T-helper 17 cell (primary cell): ENCODE data around the gene PSME2. TPM values are rescaled to one million over a fixed set of nuclear protein-coding genes. Genes with fewer than 3 reads are reported as not detected.
A peak's percentile ranks its signal among the peaks of the same experiment; 100 is the strongest.
"Not testable (repeated sequence)": the region's sequence is repeated elsewhere in the genome, so short reads cannot be mapped to it uniquely, and the experiment has no call there.

Source experiments
- ATAC-seq: fragments of 150-1000 bp; cut with Tn5 transposase; 2 replicates; pipeline ENCODE4 v1.10.0; 2021; ENCODE audit warnings: mild to moderate bottlenecking, moderate library complexity
- DNase-seq, 3 donors: peaks; one replicate each; pipeline versions ENCODE4 v3.0.0 to v3.0.0-alpha.2; 2020 to 2021
- H3K9me3 ChIP-seq: one replicate; pipeline ENCODE4 v1.7.0; 2013; ENCODE audit warnings: low read length, mild to moderate bottlenecking; ENCODE audit not compliant: control insufficient read depth, poor library complexity, severe bottlenecking
- H3K27ac Mint-ChIP-seq: one replicate; pipeline ENCODE4 v1.8.0; 2022; ENCODE audit warnings: mild to moderate bottlenecking, moderate library complexity, mixed read lengths
- H3K27me3 Mint-ChIP-seq: one replicate; pipeline ENCODE4 v1.8.0; 2022; ENCODE audit warnings: mixed read lengths
- H3K36me3 Mint-ChIP-seq: one replicate; pipeline ENCODE4 v1.8.0; 2022; ENCODE audit warnings: low read depth, mixed read lengths
- H3K4me1 Mint-ChIP-seq: one replicate; pipeline ENCODE4 v1.8.0; 2022; ENCODE audit warnings: mild to moderate bottlenecking, mixed read lengths
- H3K4me3 Mint-ChIP-seq: one replicate; pipeline ENCODE4 v1.8.0; 2022; ENCODE audit warnings: mild to moderate bottlenecking, moderate library complexity, mixed read lengths
- total RNA-seq, 4 donors: library from RNA in 2 of 4; stranded (reverse) in 2 of 4; gene quantifications; one replicate each; pipeline ENCODE4 v1.2.3 and lab custom pipeline; 2022 to 2026

PSME2 gene
- total RNA-seq, 2 donors from 2014 or later, result 134 to 141 TPM

- H3K4me3 Mint-ChIP-seq, result peak overlapping the region; percentile 99
- peaks cover 3% of the 10 kb centered on the region for H3K36me3 Mint-ChIP-seq
- H3K4me1 Mint-ChIP-seq, result peaks cover 28% of the 10 kb centered on the region
- H3K27ac Mint-ChIP-seq, result peak overlapping the region; percentile 99
- no peak for DNase-seq
- ATAC-seq, result no peak
- H3K27me3 Mint-ChIP-seq, result no peaks in the 10 kb centered on the region
- H3K9me3 ChIP-seq, result no peaks in the 10 kb centered on the region
Measured at GRCh38 chr14:24115422-24116127, 30.8 kb downstream of the PSME2 start.

- Mint-ChIP-seq H3K27me3 (no peaks in the 10 kb centered on the region), H3K4me3 (peak within 1 kb of the TSS; percentile 99), H3K4me1 (peaks cover 28% of the 10 kb centered on the region), H3K27ac (peak within 1 kb of the TSS; percentile 99), H3K36me3 (peaks cover 3% of the 10 kb centered on the region)
- H3K9me3 ChIP-seq, result no peaks in the 10 kb centered on the region
- ATAC-seq (peak; percentile 87), DNase-seq (peak; percentile 96 to 98 (median 96))
Measured at GRCh38 chr14:24114532-24115421, 31.6 kb downstream of the PSME2 start, which contains the start of the genes DCAF11 and NRL. TSS of gene DCAF11 (plus strand) at chr14:24114777. CDS start at chr14:24115595, 818 bp downstream. TSS of gene NRL (minus strand) at chr14:24114949. CDS start at chr14:24082848, 32,101 bp downstream.

- DNase-seq (peak; percentile 54 to 68 (median 55)), ATAC-seq (peak; percentile 36)
- Mint-ChIP-seq H3K4me3 (peak overlapping the region; percentile 99), H3K4me1 (peaks cover 29% of the 10 kb centered on the region), H3K27ac (peak overlapping the region; percentile 99), H3K36me3 (peaks cover 3% of the 10 kb centered on the region), H3K27me3 (no peaks in the 10 kb centered on the region)
- no peaks in the 10 kb centered on the region for H3K9me3 ChIP-seq
Measured at GRCh38 chr14:24113801-24114531, 32.4 kb downstream of the PSME2 start.

GRCh38 chr14:24113379-24113800, 33.0 kb downstream of the PSME2 start:
- ATAC-seq (no peak), DNase-seq (no peak)
- Mint-ChIP-seq H3K27me3 (no peaks in the 10 kb centered on the region), H3K4me1 (peaks cover 31% of the 10 kb centered on the region), H3K36me3 (no peaks in the 10 kb centered on the region), H3K27ac (peak overlapping the region; percentile 99), H3K4me3 (peak overlapping the region; percentile 99)
- no peaks in the 10 kb centered on the region for H3K9me3 ChIP-seq

- Mint-ChIP-seq H3K36me3 (no peaks in the 10 kb centered on the region), H3K4me1 (peaks cover 13% of the 10 kb centered on the region), H3K4me3 (no peak overlapping the region), H3K27ac (peak overlapping the region; percentile 29), H3K27me3 (no peaks in the 10 kb centered on the region)
- ATAC-seq (no peak), DNase-seq (no peak)
- H3K9me3 ChIP-seq, result no peaks in the 10 kb centered on the region
Measured at GRCh38 chr14:24110523-24110922, 35.9 kb downstream of the PSME2 start.

GRCh38 chr14:24110060-24110459, 36.4 kb downstream of the PSME2 start:
- no peaks in the 10 kb centered on the region for H3K27me3 Mint-ChIP-seq
- peak overlapping the region; percentile 29 for H3K27ac Mint-ChIP-seq
- H3K36me3 Mint-ChIP-seq, result no peaks in the 10 kb centered on the region
- no peak overlapping the region for H3K4me3 Mint-ChIP-seq
- no peak for ATAC-seq
- no peak for DNase-seq
- H3K4me1 Mint-ChIP-seq, result peaks cover 8% of the 10 kb centered on the region
- no peaks in the 10 kb centered on the region for H3K9me3 ChIP-seq

GRCh38 chr14:24108336-24108874, 38.0 kb downstream of the PSME2 start:
- Mint-ChIP-seq H3K4me1 (peaks cover 5% of the 10 kb centered on the region), H3K27me3 (no peaks in the 10 kb centered on the region), H3K27ac (peak overlapping the region; percentile 90), H3K4me3 (no peak overlapping the region), H3K36me3 (no peaks in the 10 kb centered on the region)
- H3K9me3 ChIP-seq, result no peaks in the 10 kb centered on the region
- DNase-seq (no peak), ATAC-seq (no peak)

- Mint-ChIP-seq H3K4me1 (peaks cover 5% of the 10 kb centered on the region), H3K27ac (no peak overlapping the region), H3K27me3 (no peaks in the 10 kb centered on the region), H3K36me3 (no peaks in the 10 kb centered on the region), H3K4me3 (no peak overlapping the region)
- no peaks in the 10 kb centered on the region for H3K9me3 ChIP-seq
- DNase-seq (no peak), ATAC-seq (no peak)
Measured at GRCh38 chr14:24106672-24107271, 39.6 kb downstream of the PSME2 start.

GRCh38 chr14:24105609-24106239, 40.7 kb downstream of the PSME2 start:
- not testable (repeated sequence) for DNase-seq, H3K27me3 Mint-ChIP-seq, ATAC-seq, H3K36me3 Mint-ChIP-seq, H3K9me3 ChIP-seq, H3K4me1 Mint-ChIP-seq, H3K4me3 Mint-ChIP-seq
- peak overlapping the region; percentile 34 for H3K27ac Mint-ChIP-seq

GRCh38 chr14:24103451-24103850, 43.0 kb downstream of the PSME2 start:
- H3K4me1 Mint-ChIP-seq, result peaks cover 3% of the 10 kb centered on the region
- H3K27me3 Mint-ChIP-seq, result no peaks in the 10 kb centered on the region
- no peaks in the 10 kb centered on the region for H3K36me3 Mint-ChIP-seq
- H3K9me3 ChIP-seq, result no peaks in the 10 kb centered on the region
- DNase-seq (no peak), ATAC-seq (no peak)
- no peak overlapping the region for H3K4me3 Mint-ChIP-seq
- H3K27ac Mint-ChIP-seq, result peak overlapping the region; percentile 19

GRCh38 chr14:24102357-24103048, 43.9 kb downstream of the PSME2 start:
- Mint-ChIP-seq H3K36me3 (no peaks in the 10 kb centered on the region), H3K27me3 (no peaks in the 10 kb centered on the region), H3K4me3 (no peak overlapping the region), H3K27ac (peak overlapping the region; percentile 19), H3K4me1 (peaks cover 3% of the 10 kb centered on the region)
- ATAC-seq (no peak), DNase-seq (no peak)
- no peaks in the 10 kb centered on the region for H3K9me3 ChIP-seq
